Stomach (tissue), 9 donors: ENCODE data around the gene KCNH5. TPM values are rescaled to one million over a fixed set of nuclear protein-coding genes. Genes with fewer than 3 reads are reported as not detected.

ENCODE experiments used
- DNase-seq, 2 donors: peaks; one replicate each; pipeline versions ENCODE4 v3.0.0 to v3.0.0-alpha.2; 2013 to 2019
- H3K27ac ChIP-seq, 5 donors: fragments of 200-600 bp in 4 of 5; sonication (generic) in 4 of 5; one replicate each; pipeline ENCODE4 v1.5.1; 2013 to 2019; ENCODE audit warnings: mild to moderate bottlenecking in 1 of 5, moderate library complexity in 1 of 5
- H3K27me3 ChIP-seq, 3 donors: fragments of 200-600 bp; sonication (generic); one replicate each; pipeline ENCODE4 v1.5.1; 2017 to 2019; ENCODE audit warnings: mixed run types in 1 of 3
- H3K36me3 ChIP-seq, 4 donors: fragments of 200-600 bp; sonication (generic); 1 replicate in 3 of 4; 2 replicates in 1 of 4; pipeline ENCODE4 v1.5.1; 2016 to 2019
- H3K4me1 ChIP-seq, 4 donors: fragments of 200-600 bp; sonication (generic); one replicate each; pipeline ENCODE4 v1.5.1; 2016 to 2019
- H3K4me3 ChIP-seq, 4 donors: fragments of 200-600 bp; sonication (generic) in 3 of 4; one replicate each; pipeline ENCODE4 v1.5.1; 2016 to 2019; ENCODE audit warnings: mild to moderate bottlenecking in 1 of 4
- H3K9me3 ChIP-seq, 4 donors: fragments of 200-600 bp; sonication (generic); one replicate each; pipeline ENCODE4 v1.5.1; 2016 to 2019
- EP300 ChIP-seq: sonication (generic); formaldehyde crosslinking; IDR thresholded peaks from one replicate; pipeline ENCODE4 v1.6.1; 2017; ENCODE audit warnings: antibody characterized with exemption
- POLR2A ChIP-seq, 4 donors: fragments of 450-650 bp; IDR thresholded peaks; one replicate each; pipeline ENCODE4 v1.6.1; 2016; ENCODE audit warnings: antibody characterized with exemption in 4 of 4, control low read depth in 2 of 4, mild to moderate bottlenecking in 1 of 4, moderate library complexity in 1 of 4
- POLR2AphosphoS5 ChIP-seq, 3 donors: sonication (generic); formaldehyde crosslinking; IDR thresholded peaks; one replicate each; pipeline ENCODE4 v1.6.1; 2016; ENCODE audit warnings: antibody characterized with exemption in 3 of 3
- WGBS, 5 donors: extraction: QIAGEN DNeasy Blood & Tissue Kit in 3 of 5; methylation state at CpG; one replicate each; pipeline versions ENCODE4 v1.1.5 to v1.1.7; 2013 to 2018; 5-methylcytosine and 5-hydroxymethylcytosine counted together
- intact Hi-C: fragments of 100-400 bp; cut with DNase I; formaldehyde crosslinking; loops from one replicate; pipeline ENCODE4 v1.15.1; 2023; ENCODE audit warnings: low total_unique reads
- polyA plus RNA-seq, 3 donors: library from polyadenylated mRNA; stranded (reverse); fragments of 200-250 nt; gene quantifications; one replicate each; pipeline ENCODE4 v1.2.3, GENCODE V29; 2013
- total RNA-seq, 5 donors: library from RNA; depleted of rRNA; stranded (reverse); fragments of >200 nt; gene quantifications; one replicate each; pipeline versions ENCODE4 v1.1.0 to v1.2.3, GENCODE V29; 2014 to 2016
- TF ChIP-seq, protein P1 (sequence below), 7 experiments: fragments of 450-650 bp in 4 of 7; fragments of 200-600 bp in 3 of 7; sonication (generic) in 3 of 7; IDR thresholded peaks; one replicate each; pipeline ENCODE4 v1.5.1; 2016 to 2019; ENCODE audit warnings: antibody characterized with exemption in 7 of 7, control low read depth in 2 of 7, mild to moderate bottlenecking in 1 of 7
- donor health status: healthy with polysubstance abuse.
- donor health status: Bipolar disorder and iron deficiency.
- donor health status: healthy.

The KCNH5 gene
- total and polyA plus RNA-seq, 8 donors = under 0.01 to 0.55 TPM; not detected in 6

DNA sequence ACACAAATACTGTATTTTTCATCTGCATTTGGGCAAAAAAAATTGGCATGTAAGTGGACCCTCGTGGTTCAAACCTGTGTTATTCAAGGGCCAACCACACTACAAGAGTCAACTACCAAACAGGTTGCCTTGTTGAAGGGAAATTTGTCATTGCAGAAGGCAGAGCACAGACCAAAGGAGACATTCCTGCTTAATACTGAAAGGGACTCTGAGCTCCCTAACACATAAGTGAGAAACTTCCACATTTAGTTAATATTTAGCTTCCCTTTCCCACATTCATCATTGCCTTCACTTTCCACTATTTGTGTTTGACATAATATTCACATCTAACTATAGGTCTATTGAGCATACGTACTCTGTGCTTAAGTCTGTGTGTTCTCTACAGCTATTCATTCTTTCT is 266.9 kb downstream of the KCNH5 start:
- no peak overlapping the region for H3K4me3 ChIP-seq
- DNase-seq = peak in 1 of 2 donors; percentile 25
- intact Hi-C loops = no loop called here
- 53 to 76% (median 61%) methylated on average over 2 of the region's 2 CpGs for WGBS, 5 donors
- peaks cover 0 to 14% (median 11%) of the 10 kb centered on the region in 4 donors for H3K9me3 ChIP-seq
- H3K4me1 ChIP-seq = no peaks in the 10 kb centered on the region
- no peak for TF ChIP-seq POLR2AphosphoS5 (IDR thresholded peaks at IDR 0.05)
- no peak for TF ChIP-seq POLR2A (IDR thresholded peaks at IDR 0.05)
- TF ChIP-seq, protein P1, sequence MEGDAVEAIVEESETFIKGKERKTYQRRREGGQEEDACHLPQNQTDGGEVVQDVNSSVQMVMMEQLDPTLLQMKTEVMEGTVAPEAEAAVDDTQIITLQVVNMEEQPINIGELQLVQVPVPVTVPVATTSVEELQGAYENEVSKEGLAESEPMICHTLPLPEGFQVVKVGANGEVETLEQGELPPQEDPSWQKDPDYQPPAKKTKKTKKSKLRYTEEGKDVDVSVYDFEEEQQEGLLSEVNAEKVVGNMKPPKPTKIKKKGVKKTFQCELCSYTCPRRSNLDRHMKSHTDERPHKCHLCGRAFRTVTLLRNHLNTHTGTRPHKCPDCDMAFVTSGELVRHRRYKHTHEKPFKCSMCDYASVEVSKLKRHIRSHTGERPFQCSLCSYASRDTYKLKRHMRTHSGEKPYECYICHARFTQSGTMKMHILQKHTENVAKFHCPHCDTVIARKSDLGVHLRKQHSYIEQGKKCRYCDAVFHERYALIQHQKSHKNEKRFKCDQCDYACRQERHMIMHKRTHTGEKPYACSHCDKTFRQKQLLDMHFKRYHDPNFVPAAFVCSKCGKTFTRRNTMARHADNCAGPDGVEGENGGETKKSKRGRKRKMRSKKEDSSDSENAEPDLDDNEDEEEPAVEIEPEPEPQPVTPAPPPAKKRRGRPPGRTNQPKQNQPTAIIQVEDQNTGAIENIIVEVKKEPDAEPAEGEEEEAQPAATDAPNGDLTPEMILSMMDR (IDR thresholded peaks at IDR 0.05) = no peak
- no peak overlapping the region for H3K27ac ChIP-seq
- H3K36me3 ChIP-seq = no peaks in the 10 kb centered on the region
- H3K27me3 ChIP-seq = peaks cover 0 to 5% (median 0%) of the 10 kb centered on the region in 3 donors

DNA sequence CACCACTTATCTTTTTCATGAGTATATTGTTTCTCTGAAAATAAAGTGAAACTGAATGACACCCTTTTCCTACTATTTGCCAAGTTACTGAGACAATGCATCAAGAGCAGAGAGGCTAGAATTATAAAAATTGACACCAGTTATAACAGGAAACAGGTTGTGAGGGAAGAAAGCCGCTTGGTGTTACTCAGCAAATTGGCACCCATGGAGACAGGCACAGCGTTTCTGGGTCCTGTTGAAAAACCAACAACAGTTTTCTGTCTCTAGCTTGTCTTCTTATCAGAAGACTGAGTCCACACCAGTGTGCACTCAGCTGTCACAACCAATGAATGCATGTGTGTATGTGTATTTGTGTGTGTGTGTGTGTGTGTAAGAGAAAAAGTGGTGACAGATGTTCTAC is 267.7 kb downstream of the KCNH5 start:
- intact Hi-C loops = no loop called here
- H3K27me3 ChIP-seq = peaks cover 0 to 5% (median 0%) of the 10 kb centered on the region in 3 donors
- peaks cover 0 to 14% (median 11%) of the 10 kb centered on the region in 4 donors for H3K9me3 ChIP-seq
- H3K4me3 ChIP-seq = no peak overlapping the region
- no peak for DNase-seq
- WGBS, 5 donors = 67 to 82% (median 75%) methylated on average over 2 of the region's 2 CpGs
- no peak for TF ChIP-seq EP300
- no peak for TF ChIP-seq POLR2A (IDR thresholded peaks at IDR 0.05)
- TF ChIP-seq, protein P1 (IDR thresholded peaks at IDR 0.05) = no peak
- no peak for TF ChIP-seq POLR2AphosphoS5 (IDR thresholded peaks at IDR 0.05)
- H3K4me1 ChIP-seq = no peaks in the 10 kb centered on the region
- no peak overlapping the region for H3K27ac ChIP-seq
- H3K36me3 ChIP-seq = no peaks in the 10 kb centered on the region

DNA sequence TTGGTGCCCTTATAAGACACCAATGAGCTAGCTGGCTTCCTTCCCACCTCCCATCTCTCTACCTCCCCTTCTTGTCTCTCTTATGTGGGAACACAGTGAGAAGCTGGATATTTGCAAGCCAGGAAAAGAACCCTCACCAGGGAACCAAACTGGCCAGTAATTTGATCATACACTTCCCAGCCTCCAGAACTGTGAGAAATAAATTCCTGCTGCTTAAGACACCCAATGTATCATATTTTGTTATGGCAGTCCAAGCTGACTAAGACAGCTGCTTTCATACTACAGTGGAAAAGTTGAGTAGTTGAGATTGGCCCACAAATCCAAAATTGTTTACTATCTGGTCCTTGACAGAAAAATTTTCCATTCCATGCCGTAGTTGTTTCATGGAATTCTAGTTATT is 269.0 kb downstream of the KCNH5 start:
- Histone ChIP-seq H3K4me3 (no peak overlapping the region), H3K27ac (no peak overlapping the region), H3K27me3 (peaks cover 0 to 5% (median 0%) of the 10 kb centered on the region in 3 donors), H3K36me3 (no peaks in the 10 kb centered on the region), H3K9me3 (peaks cover 0 to 8% (median 4%) of the 10 kb centered on the region in 4 donors), H3K4me1 (no peaks in the 10 kb centered on the region)
- TF ChIP-seq POLR2AphosphoS5 (IDR thresholded peaks at IDR 0.05) (no peak), EP300 (no peak), POLR2A (IDR thresholded peaks at IDR 0.05) (no peak)
- TF ChIP-seq, protein P1 (IDR thresholded peaks at IDR 0.05) = no peak
- intact Hi-C loops = no loop called here
- WGBS, 5 donors = 50 to 83% (median 79%) methylated on average over 1 of the region's 1 CpG
- no peak for DNase-seq

DNA sequence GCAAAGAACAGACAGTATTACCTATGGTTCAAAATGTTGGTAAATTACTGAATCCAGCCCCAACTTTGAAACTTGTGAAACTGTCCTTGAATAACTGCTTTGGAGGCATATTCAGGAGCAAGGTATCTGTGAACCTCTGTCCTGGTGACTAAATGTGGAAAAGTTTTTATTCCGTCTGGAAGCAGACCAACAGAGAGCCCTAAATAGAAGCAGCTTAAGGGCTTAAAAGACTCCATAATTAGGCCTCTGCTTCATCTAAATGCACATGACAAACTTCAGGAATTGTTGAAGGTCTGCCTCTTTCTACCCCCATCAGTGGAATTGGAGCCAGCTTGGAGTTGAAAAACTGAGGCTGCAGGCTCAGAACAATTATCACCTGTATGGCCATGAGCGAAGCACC is 276.5 kb downstream of the KCNH5 start:
- TF ChIP-seq POLR2AphosphoS5 (IDR thresholded peaks at IDR 0.05) (no peak), POLR2A (IDR thresholded peaks at IDR 0.05) (no peak), EP300 (no peak)
- TF ChIP-seq, protein P1 (IDR thresholded peaks at IDR 0.05) = no peak
- intact Hi-C loops = no loop called here
- no peak for DNase-seq
- no peak overlapping the region for H3K27ac ChIP-seq
- no peaks in the 10 kb centered on the region for H3K27me3 ChIP-seq
- peaks cover 0 to 4% (median 0%) of the 10 kb centered on the region in 4 donors for H3K4me1 ChIP-seq
- H3K36me3 ChIP-seq = no peaks in the 10 kb centered on the region
- no peaks in the 10 kb centered on the region for H3K9me3 ChIP-seq
- no peak overlapping the region for H3K4me3 ChIP-seq
- 49 to 78% (median 68%) methylated on average over 2 of the region's 2 CpGs for WGBS, 5 donors
